Type B pancreatic cell (in vitro differentiated cells): Measurements from ENCODE around the gene TAAR8. TPM values are rescaled to one million over a fixed set of nuclear protein-coding genes. Genes with fewer than 3 reads are reported as not detected.
A peak's percentile ranks its signal among the peaks of the same experiment; 100 is the strongest.
"Not testable (repeated sequence)": the region's sequence is repeated elsewhere in the genome, so short reads cannot be mapped to it uniquely, and the experiment has no call there.

Source experiments
- DNase-seq: peaks from one replicate; pipeline ENCODE4 v3.0.0; 2021; ENCODE audit warnings: mixed read lengths; ENCODE audit not compliant: unreplicated experiment; ENCODE audit errors: extremely low spot score
- H3K27ac Mint-ChIP-seq: 2 replicates; pipeline ENCODE4 v1.8.0; 2021; ENCODE audit warnings: mild to moderate bottlenecking, mixed read lengths
- H3K27me3 Mint-ChIP-seq: 2 replicates; pipeline ENCODE4 v1.8.0; 2021; ENCODE audit warnings: mixed read lengths
- H3K36me3 Mint-ChIP-seq: 2 replicates; pipeline ENCODE4 v1.8.0; 2021; ENCODE audit warnings: mixed read lengths
- H3K4me1 Mint-ChIP-seq: one replicate; pipeline ENCODE4 v1.8.0; 2021; ENCODE audit warnings: mixed read lengths; ENCODE audit not compliant: unreplicated experiment
- H3K4me3 Mint-ChIP-seq: 2 replicates; pipeline ENCODE4 v1.8.0; 2021; ENCODE audit warnings: mild to moderate bottlenecking, mixed read lengths
- H3K9me3 Mint-ChIP-seq: 2 replicates; pipeline ENCODE4 v1.8.0; 2021; ENCODE audit warnings: mixed read lengths
- CTCF ChIP-seq: fragments of 200-600 bp; sonication (generic); conservative IDR thresholded peaks from 2 replicates; pipeline ENCODE4 v1.5.0; 2021; ENCODE audit warnings: antibody characterized with exemption, mild to moderate bottlenecking
- total RNA-seq: library from RNA; stranded (reverse); gene quantifications from 2 replicates; pipeline ENCODE4 v1.2.1, GENCODE V29; 2021; ENCODE audit warnings: low replicate concordance

TAAR8 gene
- total RNA-seq, 1 donor from 2014 or later = not detected

- Mint-ChIP-seq H3K4me1 (no peaks in the 10 kb centered on the region), H3K36me3 (no peaks in the 10 kb centered on the region), H3K4me3 (no peak overlapping the region), H3K27ac (no peak overlapping the region), H3K9me3 (no peaks in the 10 kb centered on the region), H3K27me3 (no peaks in the 10 kb centered on the region)
- TF ChIP-seq CTCF = no peak
- no peak for DNase-seq
Measured at GRCh38 chr6:132592855-132593254, 40.4 kb downstream of the TAAR8 start.

- DNase-seq = no peak
- Mint-ChIP-seq H3K27me3 (peaks cover 6% of the 10 kb centered on the region), H3K4me1 (peaks cover 3% of the 10 kb centered on the region), H3K27ac (no peak overlapping the region), H3K9me3 (no peaks in the 10 kb centered on the region), H3K4me3 (no peak overlapping the region), H3K36me3 (no peaks in the 10 kb centered on the region)
- no peak for TF ChIP-seq CTCF
Measured at GRCh38 chr6:132596201-132596600, 43.7 kb downstream of the TAAR8 start.

- DNase-seq = no peak
- Mint-ChIP-seq H3K36me3 (no peaks in the 10 kb centered on the region), H3K4me1 (peaks cover 3% of the 10 kb centered on the region), H3K27ac (no peak overlapping the region), H3K4me3 (no peak overlapping the region), H3K27me3 (peaks cover 6% of the 10 kb centered on the region), H3K9me3 (no peaks in the 10 kb centered on the region)
- TF ChIP-seq CTCF = peak; percentile 69
Measured at GRCh38 chr6:132598473-132598872, 46.0 kb downstream of the TAAR8 start.

GRCh38 chr6:132600900-132601299 lies 48.4 kb downstream of the TAAR8 start:
- H3K4me1 Mint-ChIP-seq, H3K36me3 Mint-ChIP-seq, H3K9me3 Mint-ChIP-seq, DNase-seq, H3K4me3 Mint-ChIP-seq, H3K27me3 Mint-ChIP-seq, H3K27ac Mint-ChIP-seq: not testable (repeated sequence)

Other genes with a start within 250 kb of the TAAR8 start
- gene MOXD1, start 151.2 kb upstream of the TAAR8 start, total RNA-seq = 3.7 and 22.0 TPM in 2 replicates
- gene STX7, start 39.6 kb upstream of the TAAR8 start, total RNA-seq = 36.6 and 50.2 TPM in 2 replicates
- gene TAAR9, start 14.4 kb upstream of the TAAR8 start, total RNA-seq = not detected in 2 replicates
- not detected in 2 replicates for gene TAAR6, start 17.6 kb downstream of the TAAR8 start, total RNA-seq
- not detected in 2 replicates for gene TAAR5, start 37.1 kb downstream of the TAAR8 start, total RNA-seq
- not detected in 2 replicates for gene TAAR2, start 71.6 kb downstream of the TAAR8 start, total RNA-seq
- not detected in 2 replicates for gene TAAR1, start 106.5 kb downstream of the TAAR8 start, total RNA-seq
- 1.1 and 1.3 TPM in 2 replicates for gene VNN1, start 161.4 kb downstream of the TAAR8 start, total RNA-seq
- 0.36 and 0.39 TPM in 2 replicates for gene VNN2, start 205.2 kb downstream of the TAAR8 start, total RNA-seq
- gene SLC18B1, start 246.0 kb downstream of the TAAR8 start, total RNA-seq = 17.6 and 19.3 TPM in 2 replicates